ENCODE data around the gene MB.

GRCh38 chr22:35612903-35613302 lies 4.2 kb downstream of the MB start:
- TF ChIP-seq, protein P1, sequence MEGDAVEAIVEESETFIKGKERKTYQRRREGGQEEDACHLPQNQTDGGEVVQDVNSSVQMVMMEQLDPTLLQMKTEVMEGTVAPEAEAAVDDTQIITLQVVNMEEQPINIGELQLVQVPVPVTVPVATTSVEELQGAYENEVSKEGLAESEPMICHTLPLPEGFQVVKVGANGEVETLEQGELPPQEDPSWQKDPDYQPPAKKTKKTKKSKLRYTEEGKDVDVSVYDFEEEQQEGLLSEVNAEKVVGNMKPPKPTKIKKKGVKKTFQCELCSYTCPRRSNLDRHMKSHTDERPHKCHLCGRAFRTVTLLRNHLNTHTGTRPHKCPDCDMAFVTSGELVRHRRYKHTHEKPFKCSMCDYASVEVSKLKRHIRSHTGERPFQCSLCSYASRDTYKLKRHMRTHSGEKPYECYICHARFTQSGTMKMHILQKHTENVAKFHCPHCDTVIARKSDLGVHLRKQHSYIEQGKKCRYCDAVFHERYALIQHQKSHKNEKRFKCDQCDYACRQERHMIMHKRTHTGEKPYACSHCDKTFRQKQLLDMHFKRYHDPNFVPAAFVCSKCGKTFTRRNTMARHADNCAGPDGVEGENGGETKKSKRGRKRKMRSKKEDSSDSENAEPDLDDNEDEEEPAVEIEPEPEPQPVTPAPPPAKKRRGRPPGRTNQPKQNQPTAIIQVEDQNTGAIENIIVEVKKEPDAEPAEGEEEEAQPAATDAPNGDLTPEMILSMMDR (IDR thresholded peaks at IDR 0.05): no peak
- no peak for TF ChIP-seq POLR2A (IDR thresholded peaks at IDR 0.05)
